Measurements from ENCODE around the gene RYR3.

- TF ChIP-seq POLR2A (IDR thresholded peaks at IDR 0.05): no peak
- TF ChIP-seq, protein P1, sequence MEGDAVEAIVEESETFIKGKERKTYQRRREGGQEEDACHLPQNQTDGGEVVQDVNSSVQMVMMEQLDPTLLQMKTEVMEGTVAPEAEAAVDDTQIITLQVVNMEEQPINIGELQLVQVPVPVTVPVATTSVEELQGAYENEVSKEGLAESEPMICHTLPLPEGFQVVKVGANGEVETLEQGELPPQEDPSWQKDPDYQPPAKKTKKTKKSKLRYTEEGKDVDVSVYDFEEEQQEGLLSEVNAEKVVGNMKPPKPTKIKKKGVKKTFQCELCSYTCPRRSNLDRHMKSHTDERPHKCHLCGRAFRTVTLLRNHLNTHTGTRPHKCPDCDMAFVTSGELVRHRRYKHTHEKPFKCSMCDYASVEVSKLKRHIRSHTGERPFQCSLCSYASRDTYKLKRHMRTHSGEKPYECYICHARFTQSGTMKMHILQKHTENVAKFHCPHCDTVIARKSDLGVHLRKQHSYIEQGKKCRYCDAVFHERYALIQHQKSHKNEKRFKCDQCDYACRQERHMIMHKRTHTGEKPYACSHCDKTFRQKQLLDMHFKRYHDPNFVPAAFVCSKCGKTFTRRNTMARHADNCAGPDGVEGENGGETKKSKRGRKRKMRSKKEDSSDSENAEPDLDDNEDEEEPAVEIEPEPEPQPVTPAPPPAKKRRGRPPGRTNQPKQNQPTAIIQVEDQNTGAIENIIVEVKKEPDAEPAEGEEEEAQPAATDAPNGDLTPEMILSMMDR (IDR thresholded peaks at IDR 0.05): no peak
These were observed 47.5 kb downstream of the RYR3 start for GRCh38 chr15:33358306-33358705.
